PFSK-1 (cell line): Measurements from ENCODE around the gene GLIS1.

Experiments
- FOXP2 ChIP-seq: optimal IDR thresholded peaks from 2 replicates; pipeline ENCODE3; 2011; ENCODE audit warnings: borderline replicate concordance, control low read depth, inconsistent platforms; ENCODE audit not compliant: insufficient read depth; ENCODE audit errors: extremely low read length, extremely low read depth
- POLR2AphosphoS5 ChIP-seq: IDR thresholded peaks from 2 replicates; pipeline ENCODE4 v1.6.1; 2012; ENCODE audit warnings: low read depth, mild to moderate bottlenecking, control low read depth, low read length, moderate library complexity
- SIN3A ChIP-seq: IDR thresholded peaks from 2 replicates; pipeline ENCODE4 v1.6.1; 2012; ENCODE audit warnings: mild to moderate bottlenecking, low read length, moderate library complexity, borderline replicate concordance; ENCODE audit not compliant: insufficient read depth
- TAF1 ChIP-seq: IDR thresholded peaks from 2 replicates; pipeline ENCODE4 v1.6.1; 2012; ENCODE audit warnings: low read length, control low read depth, borderline replicate concordance; ENCODE audit not compliant: insufficient read depth
- TF ChIP-seq, protein P1 (sequence below), 2 experiments: IDR thresholded peaks; 2 replicates each; pipeline versions ENCODE4 v1.6.1 to v1.8.0; 2011 to 2012; ENCODE audit warnings: low read depth in 2 of 2, low read length in 2 of 2, control low read depth in 1 of 2, inconsistent platforms in 1 of 2, mild to moderate bottlenecking in 1 of 2, moderate library complexity in 1 of 2; ENCODE audit not compliant: insufficient read depth in 1 of 2

The GLIS1 gene

DNA sequence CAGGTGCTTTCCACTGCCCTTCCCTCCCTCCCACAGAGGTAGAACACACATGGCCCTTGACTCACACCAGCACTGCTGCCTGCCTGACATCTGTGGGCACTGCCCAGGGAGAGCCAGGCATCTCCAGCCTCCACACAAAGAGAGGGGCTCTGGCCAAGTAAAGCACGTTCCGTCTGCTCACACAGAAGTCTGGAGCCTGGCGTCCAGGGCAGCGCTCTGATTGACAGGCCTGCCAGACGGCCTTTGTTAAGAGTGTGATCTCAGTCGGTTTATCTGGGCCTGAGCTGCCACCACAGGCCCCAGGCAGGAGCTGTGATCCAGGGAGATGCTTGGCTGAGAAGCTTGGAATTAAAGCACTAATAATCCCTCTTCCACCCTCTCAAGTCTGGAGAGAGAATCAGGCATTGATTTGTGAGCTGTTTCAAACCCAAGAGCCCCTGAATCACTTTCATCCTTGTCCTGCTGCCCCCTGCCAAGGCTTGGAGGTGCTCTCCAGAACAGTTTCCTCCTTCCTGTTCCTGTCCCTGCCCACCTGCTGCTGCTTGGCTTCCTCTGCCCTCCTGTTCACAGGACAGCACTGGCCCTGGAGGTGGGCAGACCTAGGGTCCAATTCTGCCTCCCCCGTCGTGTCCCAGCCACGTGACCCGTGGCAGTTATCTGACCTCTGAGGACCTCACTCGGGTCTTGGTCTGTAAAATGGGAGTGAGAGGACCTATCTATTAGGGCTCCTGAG is 276.0 kb downstream of the GLIS1 start:
- no peak for TF ChIP-seq FOXP2
- no peak for TF ChIP-seq POLR2AphosphoS5
- no peak for TF ChIP-seq TAF1
- TF ChIP-seq, protein P1, sequence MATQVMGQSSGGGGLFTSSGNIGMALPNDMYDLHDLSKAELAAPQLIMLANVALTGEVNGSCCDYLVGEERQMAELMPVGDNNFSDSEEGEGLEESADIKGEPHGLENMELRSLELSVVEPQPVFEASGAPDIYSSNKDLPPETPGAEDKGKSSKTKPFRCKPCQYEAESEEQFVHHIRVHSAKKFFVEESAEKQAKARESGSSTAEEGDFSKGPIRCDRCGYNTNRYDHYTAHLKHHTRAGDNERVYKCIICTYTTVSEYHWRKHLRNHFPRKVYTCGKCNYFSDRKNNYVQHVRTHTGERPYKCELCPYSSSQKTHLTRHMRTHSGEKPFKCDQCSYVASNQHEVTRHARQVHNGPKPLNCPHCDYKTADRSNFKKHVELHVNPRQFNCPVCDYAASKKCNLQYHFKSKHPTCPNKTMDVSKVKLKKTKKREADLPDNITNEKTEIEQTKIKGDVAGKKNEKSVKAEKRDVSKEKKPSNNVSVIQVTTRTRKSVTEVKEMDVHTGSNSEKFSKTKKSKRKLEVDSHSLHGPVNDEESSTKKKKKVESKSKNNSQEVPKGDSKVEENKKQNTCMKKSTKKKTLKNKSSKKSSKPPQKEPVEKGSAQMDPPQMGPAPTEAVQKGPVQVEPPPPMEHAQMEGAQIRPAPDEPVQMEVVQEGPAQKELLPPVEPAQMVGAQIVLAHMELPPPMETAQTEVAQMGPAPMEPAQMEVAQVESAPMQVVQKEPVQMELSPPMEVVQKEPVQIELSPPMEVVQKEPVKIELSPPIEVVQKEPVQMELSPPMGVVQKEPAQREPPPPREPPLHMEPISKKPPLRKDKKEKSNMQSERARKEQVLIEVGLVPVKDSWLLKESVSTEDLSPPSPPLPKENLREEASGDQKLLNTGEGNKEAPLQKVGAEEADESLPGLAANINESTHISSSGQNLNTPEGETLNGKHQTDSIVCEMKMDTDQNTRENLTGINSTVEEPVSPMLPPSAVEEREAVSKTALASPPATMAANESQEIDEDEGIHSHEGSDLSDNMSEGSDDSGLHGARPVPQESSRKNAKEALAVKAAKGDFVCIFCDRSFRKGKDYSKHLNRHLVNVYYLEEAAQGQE (IDR thresholded peaks at IDR 0.05; ENCODE audit: insufficient read depth in 1 of 2, low read depth in 2 of 2, low read length in 2 of 2), result no peak
- TF ChIP-seq SIN3A, result no peak

DNA sequence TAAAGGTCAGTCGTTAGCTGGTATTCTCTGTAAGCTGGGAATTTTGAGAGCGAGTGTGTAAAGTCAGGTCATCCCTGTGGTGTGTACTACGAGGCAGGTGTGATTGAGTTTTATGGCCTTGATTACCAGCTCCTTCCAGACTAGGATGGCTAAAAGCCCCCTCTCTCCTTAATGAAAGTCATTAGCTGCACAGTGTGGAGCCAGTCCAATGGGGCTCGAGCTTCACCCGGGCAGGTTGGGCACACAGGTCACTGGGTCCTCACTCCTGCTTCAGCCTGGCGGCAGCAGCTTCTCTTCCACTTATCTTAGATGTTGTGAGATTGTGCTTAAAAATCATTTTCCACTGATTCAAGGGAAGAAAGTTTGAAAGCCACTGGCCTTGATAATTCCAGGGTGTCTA is 276.8 kb downstream of the GLIS1 start:
- TF ChIP-seq TAF1, result no peak
- no peak for TF ChIP-seq FOXP2

DNA sequence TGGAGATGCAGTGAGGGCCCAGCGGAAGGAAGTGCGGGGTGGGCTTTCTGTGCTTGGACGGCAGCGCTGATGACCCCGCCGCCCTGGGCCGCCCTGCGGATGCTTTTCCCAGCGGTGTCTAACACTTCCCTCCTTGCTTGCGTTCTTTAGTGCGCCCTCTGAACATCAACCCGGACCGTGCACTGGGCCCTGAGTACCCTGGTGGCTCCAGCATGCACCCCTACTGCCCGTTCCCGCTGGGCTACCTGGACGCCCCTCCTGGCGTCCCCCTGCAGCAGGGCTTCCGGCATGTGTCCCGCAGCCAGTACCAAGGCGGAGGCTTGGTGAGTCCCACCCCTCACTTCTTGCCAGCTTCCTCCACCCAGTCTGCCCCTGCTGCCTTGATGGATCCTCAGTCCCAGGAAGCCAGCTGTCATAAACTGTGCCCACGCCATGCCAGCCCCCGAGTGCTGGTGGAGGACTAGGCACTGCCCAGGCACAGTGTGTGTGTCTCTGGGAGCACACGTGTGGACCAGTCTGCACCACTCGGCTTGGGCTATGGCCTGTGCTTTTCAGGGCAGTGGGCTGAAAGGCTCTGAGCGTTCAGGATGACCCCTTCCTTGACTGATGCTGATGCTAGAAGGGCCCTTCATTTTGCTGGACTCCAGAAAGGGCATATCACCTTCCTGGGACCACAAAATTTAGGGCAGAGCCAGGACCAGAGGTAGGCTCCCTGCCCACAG is 277.5 kb downstream of the GLIS1 start:
- TF ChIP-seq POLR2AphosphoS5, result no peak
- TF ChIP-seq TAF1, result no peak

DNA sequence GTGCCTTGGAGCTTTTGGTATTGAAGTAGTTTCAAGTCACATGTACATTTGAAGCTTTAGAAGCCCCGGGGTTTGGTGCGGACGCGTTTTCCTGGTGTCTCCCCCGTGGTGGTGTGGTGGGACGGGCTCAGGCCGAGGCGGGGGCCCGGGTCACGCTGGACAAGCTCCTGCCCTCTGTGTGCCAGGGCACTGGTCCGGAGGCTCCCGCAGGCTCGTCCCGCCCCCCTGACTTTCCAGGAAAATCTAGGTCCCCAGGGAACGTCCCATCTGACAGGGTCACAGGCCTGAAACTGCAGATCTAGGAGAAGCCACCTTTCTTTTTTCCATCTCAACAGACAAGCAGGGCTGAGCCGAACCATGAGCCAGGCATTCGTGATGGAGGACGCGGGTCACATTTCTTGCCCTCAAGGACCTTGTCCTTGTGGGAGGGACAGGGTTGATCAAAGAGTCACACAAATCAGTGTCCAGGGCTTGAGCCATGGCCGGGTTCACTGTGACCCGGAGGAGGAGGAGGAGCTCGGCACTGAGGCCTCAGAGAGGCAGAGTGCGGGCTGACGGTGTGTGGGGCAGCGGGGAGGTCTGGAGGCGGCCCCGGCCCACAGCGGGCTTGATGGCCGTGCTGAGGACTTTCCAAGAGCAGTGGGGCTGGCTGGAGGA is 278.2 kb downstream of the GLIS1 start:
- TF ChIP-seq FOXP2 (no peak), TAF1 (no peak), POLR2AphosphoS5 (no peak), SIN3A (no peak)
- TF ChIP-seq, protein P1 (IDR thresholded peaks at IDR 0.05; ENCODE audit: insufficient read depth in 1 of 2, low read depth in 2 of 2, low read length in 2 of 2), result no peak

DNA sequence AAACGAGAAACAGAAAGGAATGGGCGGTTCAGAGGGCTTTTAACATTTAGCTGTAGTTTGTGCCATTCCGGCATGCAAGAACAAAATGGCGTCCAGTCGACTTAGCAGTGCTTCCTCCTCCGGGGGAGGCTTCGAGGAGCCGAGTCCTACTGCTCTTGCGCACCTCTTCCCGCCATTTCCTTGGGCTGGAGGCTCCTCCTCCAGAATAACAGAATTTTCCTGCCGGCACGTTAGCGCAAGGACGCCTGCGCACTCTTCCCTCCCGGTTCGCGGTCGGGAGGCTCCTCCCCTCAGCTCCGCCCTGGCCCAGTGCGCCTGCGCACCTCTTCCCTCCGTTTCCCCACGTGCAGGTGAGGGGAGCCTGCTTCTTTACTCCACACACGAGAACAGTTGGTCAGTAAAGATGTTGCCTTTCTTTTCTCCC is 278.7 kb downstream of the GLIS1 start:
- TF ChIP-seq POLR2AphosphoS5 (no peak), SIN3A (no peak), TAF1 (no peak), FOXP2 (no peak)
- TF ChIP-seq, protein P1 (IDR thresholded peaks at IDR 0.05; ENCODE audit: insufficient read depth in 1 of 2, low read depth in 2 of 2, low read length in 2 of 2), result no peak
